Measurements from ENCODE around the gene YES1. TPM values are rescaled to one million over a fixed set of nuclear protein-coding genes. Genes with fewer than 3 reads are reported as not detected.

YES1 gene
- total RNA-seq, 2 donors from 2014 or later, result 88.5 to 116 TPM

- Histone ChIP-seq H3K36me3 (no peaks in the 10 kb centered on the region), H3K27ac (no peak overlapping the region), H3K4me3 (no peak overlapping the region), H3K9me3 (no peaks in the 10 kb centered on the region), H3K4me1 (replicated peaks) (no peaks in the 10 kb centered on the region), H3K27me3 (replicated peaks; ENCODE audit: insufficient read depth) (no peaks in the 10 kb centered on the region)
- TF ChIP-seq CTCF (IDR thresholded peaks at IDR 0.05) (no peak), POLR2AphosphoS5 (IDR thresholded peaks at IDR 0.05) (no peak), POLR2A (IDR thresholded peaks at IDR 0.05) (no peak)
- no peak for DNase-seq (ENCODE audit: low spot score)
- intact Hi-C loops (cut with DNase I), result no loop called here
- WGBS, result 13% methylated on average over 2 of the region's 2 CpGs
Observed at GRCh38 chr18:816869-817268, 4.8 kb upstream of the YES1 start.

- no peak overlapping the region for H3K4me3 ChIP-seq
- TF ChIP-seq POLR2A (IDR thresholded peaks at IDR 0.05) (no peak), CTCF (IDR thresholded peaks at IDR 0.05) (no peak), POLR2AphosphoS5 (IDR thresholded peaks at IDR 0.05) (no peak)
- no peaks in the 10 kb centered on the region for H3K36me3 ChIP-seq
- no peaks in the 10 kb centered on the region for H3K27me3 ChIP-seq (replicated peaks; ENCODE audit: insufficient read depth)
- no peaks in the 10 kb centered on the region for H3K9me3 ChIP-seq
- DNase-seq (ENCODE audit: low spot score), result no peak
- intact Hi-C loops (cut with DNase I), result no loop called here
- no peak overlapping the region for H3K27ac ChIP-seq
- 89% methylated on average over 4 of the region's 4 CpGs for WGBS
- H3K4me1 ChIP-seq (replicated peaks), result no peaks in the 10 kb centered on the region
Observed at GRCh38 chr18:816088-816653, 4.1 kb upstream of the YES1 start.

- no peak overlapping the region for H3K27ac ChIP-seq
- no peaks in the 10 kb centered on the region for H3K9me3 ChIP-seq
- no peak for DNase-seq (ENCODE audit: low spot score)
- H3K36me3 ChIP-seq, result no peaks in the 10 kb centered on the region
- H3K27me3 ChIP-seq (replicated peaks; ENCODE audit: insufficient read depth), result no peaks in the 10 kb centered on the region
- no peak for TF ChIP-seq POLR2A (IDR thresholded peaks at IDR 0.05)
- TF ChIP-seq CTCF (IDR thresholded peaks at IDR 0.05), result no peak
- TF ChIP-seq POLR2AphosphoS5 (IDR thresholded peaks at IDR 0.05), result no peak
- H3K4me1 ChIP-seq (replicated peaks), result no peaks in the 10 kb centered on the region
- 82% methylated on average over 3 of the region's 3 CpGs for WGBS
- intact Hi-C loops (cut with DNase I), result no loop called here
- no peak overlapping the region for H3K4me3 ChIP-seq
Observed at GRCh38 chr18:815353-815752, 3.3 kb upstream of the YES1 start.

GRCh38 chr18:814300-815084, 2.5 kb upstream of the YES1 start:
- H3K27ac ChIP-seq, result no peak overlapping the region
- intact Hi-C loops (cut with DNase I), result no loop called here
- H3K4me1 ChIP-seq (replicated peaks), result no peaks in the 10 kb centered on the region
- H3K36me3 ChIP-seq, result no peaks in the 10 kb centered on the region
- WGBS, result 61% methylated on average over 4 of the region's 4 CpGs
- no peak for DNase-seq (ENCODE audit: low spot score)
- TF ChIP-seq POLR2A (IDR thresholded peaks at IDR 0.05), result no peak
- TF ChIP-seq POLR2AphosphoS5 (IDR thresholded peaks at IDR 0.05), result no peak
- TF ChIP-seq CTCF (IDR thresholded peaks at IDR 0.05), result no peak
- H3K9me3 ChIP-seq, result no peaks in the 10 kb centered on the region
- H3K4me3 ChIP-seq, result no peak overlapping the region
- H3K27me3 ChIP-seq (replicated peaks; ENCODE audit: insufficient read depth), result no peaks in the 10 kb centered on the region

All from prostate gland (tissue), 2 donors.